Mesothelial cell of epicardium (in vitro differentiated cells): ENCODE measurements around the gene ZBTB14. TPM values are rescaled to one million over a fixed set of nuclear protein-coding genes. Genes with fewer than 3 reads are reported as not detected.
A peak's percentile ranks its signal among the peaks of the same experiment; 100 is the strongest.

ENCODE experiments used
- DNase-seq, 2 experiments: peaks; one replicate each; pipeline ENCODE4 v3.0.0; 2021; ENCODE audit warnings: low spot score in 2 of 2; ENCODE audit not compliant: unreplicated experiment in 2 of 2
- H3K27ac Mint-ChIP-seq: 2 replicates; pipeline ENCODE4 v1.8.0; 2021; ENCODE audit warnings: mixed read lengths
- H3K27me3 Mint-ChIP-seq: 2 replicates; pipeline ENCODE4 v1.8.0; 2021; ENCODE audit warnings: low read depth, mixed read lengths
- H3K36me3 Mint-ChIP-seq: 2 replicates; pipeline ENCODE4 v1.8.0; 2021; ENCODE audit warnings: mixed read lengths
- H3K4me1 Mint-ChIP-seq: 2 replicates; pipeline ENCODE4 v1.8.0; 2021; ENCODE audit warnings: mixed read lengths
- H3K4me3 Mint-ChIP-seq: 2 replicates; pipeline ENCODE4 v1.8.0; 2021; ENCODE audit warnings: mild to moderate bottlenecking, moderate library complexity, mixed read lengths
- H3K9me3 Mint-ChIP-seq: 2 replicates; pipeline ENCODE4 v1.8.0; 2021; ENCODE audit warnings: mixed read lengths
- total RNA-seq: library from RNA; stranded (reverse); gene quantifications from 3 replicates; pipeline ENCODE4 v1.2.1, GENCODE V29; 2021
- TF ChIP-seq, protein P1 (sequence below): fragments of 200-600 bp; sonication (generic); IDR thresholded peaks from one replicate; pipeline ENCODE4 v1.5.0; 2021; ENCODE audit warnings: antibody characterized with exemption; ENCODE audit not compliant: unreplicated experiment

The ZBTB14 gene
- total RNA-seq, 1 donor from 2014 or later = 15.4 TPM

DNA sequence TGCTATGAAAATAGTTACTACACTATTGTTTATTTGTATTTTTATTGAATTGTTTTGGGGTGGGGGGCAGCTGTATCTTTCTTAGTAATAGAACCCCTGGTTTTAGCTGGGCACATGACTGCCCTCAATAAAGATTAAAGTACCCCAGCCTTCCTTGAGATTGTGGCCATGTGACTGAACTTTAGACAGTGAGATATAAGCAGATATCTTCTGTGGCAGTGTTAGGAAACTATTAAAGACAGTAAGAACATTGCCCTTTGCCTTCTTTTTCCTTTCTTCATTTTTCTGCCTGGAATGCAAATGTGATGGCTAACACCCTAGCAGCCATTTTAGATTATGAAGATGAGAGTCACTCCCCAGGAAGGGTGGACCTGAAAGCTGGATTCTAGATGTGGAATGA is 50.6 kb downstream of the ZBTB14 start:
- Mint-ChIP-seq H3K27me3 (no peaks in the 10 kb centered on the region), H3K36me3 (peaks cover 29% of the 10 kb centered on the region), H3K27ac (no peak overlapping the region), H3K4me3 (no peak overlapping the region), H3K4me1 (peaks cover 7% of the 10 kb centered on the region), H3K9me3 (no peaks in the 10 kb centered on the region)
- no peak for DNase-seq
- TF ChIP-seq, protein P1, sequence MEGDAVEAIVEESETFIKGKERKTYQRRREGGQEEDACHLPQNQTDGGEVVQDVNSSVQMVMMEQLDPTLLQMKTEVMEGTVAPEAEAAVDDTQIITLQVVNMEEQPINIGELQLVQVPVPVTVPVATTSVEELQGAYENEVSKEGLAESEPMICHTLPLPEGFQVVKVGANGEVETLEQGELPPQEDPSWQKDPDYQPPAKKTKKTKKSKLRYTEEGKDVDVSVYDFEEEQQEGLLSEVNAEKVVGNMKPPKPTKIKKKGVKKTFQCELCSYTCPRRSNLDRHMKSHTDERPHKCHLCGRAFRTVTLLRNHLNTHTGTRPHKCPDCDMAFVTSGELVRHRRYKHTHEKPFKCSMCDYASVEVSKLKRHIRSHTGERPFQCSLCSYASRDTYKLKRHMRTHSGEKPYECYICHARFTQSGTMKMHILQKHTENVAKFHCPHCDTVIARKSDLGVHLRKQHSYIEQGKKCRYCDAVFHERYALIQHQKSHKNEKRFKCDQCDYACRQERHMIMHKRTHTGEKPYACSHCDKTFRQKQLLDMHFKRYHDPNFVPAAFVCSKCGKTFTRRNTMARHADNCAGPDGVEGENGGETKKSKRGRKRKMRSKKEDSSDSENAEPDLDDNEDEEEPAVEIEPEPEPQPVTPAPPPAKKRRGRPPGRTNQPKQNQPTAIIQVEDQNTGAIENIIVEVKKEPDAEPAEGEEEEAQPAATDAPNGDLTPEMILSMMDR = no peak

DNA sequence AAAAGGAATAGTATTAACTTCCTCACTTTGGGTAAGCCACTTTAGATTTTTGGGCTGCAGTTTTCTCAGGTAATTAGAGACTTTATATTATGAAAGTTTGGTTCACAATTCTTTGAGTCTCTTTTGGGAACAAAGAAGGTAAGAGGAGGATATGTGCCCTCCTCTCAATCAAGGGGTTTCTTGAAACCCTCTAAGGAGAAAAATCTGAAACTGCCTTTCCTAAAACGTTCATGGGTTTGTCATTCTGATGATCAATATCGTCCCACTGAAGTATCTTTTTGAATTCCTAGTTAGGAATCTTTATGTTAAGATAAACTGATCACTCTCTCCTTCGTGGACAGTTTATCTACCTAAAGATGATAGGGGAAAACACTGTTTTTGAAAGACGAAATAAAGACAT is 56.1 kb downstream of the ZBTB14 start:
- TF ChIP-seq, protein P1 = no peak
- Mint-ChIP-seq H3K4me3 (peak overlapping the region; percentile 95), H3K36me3 (peaks cover 32% of the 10 kb centered on the region), H3K27me3 (peaks cover 2% of the 10 kb centered on the region), H3K4me1 (peaks cover 28% of the 10 kb centered on the region), H3K27ac (peak overlapping the region; percentile 66), H3K9me3 (no peaks in the 10 kb centered on the region)
- no peak for DNase-seq

Other genes starting within 250 kb of the ZBTB14 start
- not detected in 3 replicates for gene AKAIN1, start 98.5 kb downstream of the ZBTB14 start, total RNA-seq
- gene EPB41L3, start 248.3 kb upstream of the ZBTB14 start, total RNA-seq = 59.9 to 61.9 TPM (median 60.6 TPM) in 3 replicates